HEK293T (cell line): ENCODE results near the gene TMC1.
A peak's percentile ranks its signal among the peaks of the same experiment; 100 is the strongest.

Source experiments
- CTCF ChIA-PET: fragments of 350-600 bp; formaldehyde crosslinking; extraction: SDS; loops from one replicate; lab custom pipeline; 2021; ENCODE audit warnings: antibody characterized with exemption, inconsistent platforms; lab: Yijun Ruan, JAX
- POLR2A ChIA-PET: fragments of 350-600 bp; formaldehyde crosslinking; extraction: SDS; loops from one replicate; lab custom pipeline; 2020; ENCODE audit warnings: antibody characterized with exemption, inconsistent platforms; lab: Yijun Ruan, JAX
- DNase-seq: peaks from one replicate; pipeline ENCODE4 v3.0.0; 2012; ENCODE audit warnings: mixed read lengths; ENCODE audit errors: extremely low spot score
- ARNT ChIP-seq: fragments of 450-650 bp; IDR thresholded peaks from 2 replicates; pipeline ENCODE4 v1.6.1; 2017; ENCODE audit warnings: mild to moderate bottlenecking
- BHLHE40 ChIP-seq: fragments of 450-650 bp; IDR thresholded peaks from 2 replicates; pipeline ENCODE4 v1.6.1; 2016; ENCODE audit warnings: mild to moderate bottlenecking, moderate library complexity, borderline replicate concordance
- CTBP1 ChIP-seq: fragments of 450-650 bp; IDR thresholded peaks from 2 replicates; pipeline ENCODE4 v1.6.1; 2016; ENCODE audit warnings: borderline replicate concordance
- ELF4 ChIP-seq: fragments of 450-650 bp; IDR thresholded peaks from 2 replicates; pipeline ENCODE4 v1.6.1; 2017; ENCODE audit warnings: antibody characterized with exemption
- FOXA1 ChIP-seq: fragments of 450-650 bp; IDR thresholded peaks from 2 replicates; pipeline ENCODE4 v1.6.1; 2016; ENCODE audit warnings: mild to moderate bottlenecking
- FOXK2 ChIP-seq: fragments of 450-650 bp; IDR thresholded peaks from 2 replicates; pipeline ENCODE4 v1.6.1; 2016; ENCODE audit warnings: mild to moderate bottlenecking
- FOXM1 ChIP-seq: fragments of 450-650 bp; IDR thresholded peaks from 2 replicates; pipeline ENCODE4 v1.6.1; 2017; ENCODE audit warnings: mild to moderate bottlenecking, borderline replicate concordance
- HDGF ChIP-seq: fragments of 450-650 bp; IDR thresholded peaks from 2 replicates; pipeline ENCODE4 v1.6.1; 2017; ENCODE audit warnings: antibody characterized with exemption, borderline replicate concordance
- L3MBTL2 ChIP-seq: fragments of 450-650 bp; conservative IDR thresholded peaks from 2 replicates; pipeline ENCODE4 v1.6.1; 2016; ENCODE audit warnings: mild to moderate bottlenecking
- LEF1 ChIP-seq: fragments of 450-650 bp; IDR thresholded peaks from 2 replicates; pipeline ENCODE4 v1.6.1; 2017; ENCODE audit warnings: mild to moderate bottlenecking, borderline replicate concordance
- NFRKB ChIP-seq: fragments of 450-650 bp; IDR thresholded peaks from 2 replicates; pipeline ENCODE4 v1.6.1; 2016; ENCODE audit warnings: mild to moderate bottlenecking, moderate library complexity
- PKNOX1 ChIP-seq: fragments of 450-650 bp; IDR thresholded peaks from 2 replicates; pipeline ENCODE4 v1.6.1; 2016
- SP1 ChIP-seq: fragments of 450-650 bp; IDR thresholded peaks from 2 replicates; pipeline ENCODE4 v1.6.1; 2017
- SUZ12 ChIP-seq: fragments of 450-650 bp; IDR thresholded peaks from 2 replicates; pipeline ENCODE4 v1.6.1; 2016; ENCODE audit warnings: mild to moderate bottlenecking
- TARDBP ChIP-seq: fragments of 450-650 bp; IDR thresholded peaks from 2 replicates; pipeline ENCODE4 v1.6.1; 2016
- ZNF384 ChIP-seq: fragments of 450-650 bp; IDR thresholded peaks from 2 replicates; pipeline ENCODE4 v1.6.1; 2016

Gene TMC1

DNA sequence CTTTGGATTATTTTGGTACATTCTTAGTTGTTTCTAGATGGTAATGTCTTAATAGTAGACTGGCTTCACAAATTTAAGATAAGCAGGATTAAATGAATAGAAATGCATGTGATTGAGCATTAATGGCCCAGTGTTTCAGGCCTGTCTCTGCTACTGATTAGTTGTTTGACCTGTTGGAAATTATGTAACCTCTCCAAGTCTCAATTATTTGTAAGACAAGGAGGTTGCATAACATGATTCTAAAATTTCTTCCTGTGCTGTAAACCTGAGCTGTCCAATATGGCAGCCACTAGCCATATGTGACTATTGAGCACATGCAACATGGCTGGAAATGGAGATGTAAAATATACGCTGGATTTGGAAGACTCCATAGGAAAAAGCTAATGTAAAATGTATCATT lies 333.9 kb downstream of the TMC1 start:
- no peak for DNase-seq
- POLR2A ChIA-PET: no interaction called here
- TF ChIP-seq L3MBTL2 (no peak), FOXK2 (no peak), PKNOX1 (no peak), NFRKB (no peak), TARDBP (no peak), SUZ12 (no peak), ZNF384 (no peak), SP1 (no peak), FOXA1 (no peak), HDGF (no peak), BHLHE40 (no peak), CTBP1 (no peak), ARNT (no peak), FOXM1 (no peak), ELF4 (no peak), LEF1 (no peak)
- CTCF ChIA-PET: interaction anchor here (0.6 kb wide), 1 partner anchor 33 kb away, joined by 6 read pairs; no protein-coding TSS in a partner anchor

GRCh38 chr9:72855890-72856523 lies 334.6 kb downstream of the TMC1 start:
- POLR2A ChIA-PET: interaction anchor here (0.7 kb wide), 1 partner anchor 181 kb away, joined by 3 read pairs; no protein-coding TSS in a partner anchor
- no peak for DNase-seq

GRCh38 chr9:72856972-72857623 lies 335.7 kb downstream of the TMC1 start:
- ChIA-PET POLR2A (interaction anchor here (0.7 kb wide), 1 partner anchor 180 kb away, joined by 3 read pairs; no protein-coding TSS in a partner anchor), CTCF (interaction anchor here (0.6 to 1.5 kb wide), 8 partner anchors 9 to 567 kb away, joined by 3 to 7 read pairs (median 4); no protein-coding TSS in a partner anchor)
- TF ChIP-seq ZNF384: no peak
- no peak for TF ChIP-seq SUZ12
- no peak for TF ChIP-seq FOXA1
- no peak for TF ChIP-seq BHLHE40
- no peak for TF ChIP-seq LEF1
- no peak for TF ChIP-seq NFRKB
- no peak for TF ChIP-seq HDGF
- no peak for TF ChIP-seq TARDBP
- no peak for TF ChIP-seq ARNT
- no peak for TF ChIP-seq ELF4
- TF ChIP-seq L3MBTL2: no peak
- no peak for TF ChIP-seq FOXM1
- TF ChIP-seq SP1: no peak
- no peak for TF ChIP-seq PKNOX1
- TF ChIP-seq CTBP1: no peak
- TF ChIP-seq FOXK2: no peak
- peak; percentile 48 for DNase-seq

More at GRCh38 chr9:72855890-72856523, 334.6 kb downstream of the TMC1 start:
- TF ChIP-seq LEF1 (no peak), FOXA1 (no peak), ELF4 (no peak), NFRKB (no peak), ARNT (no peak), HDGF (no peak), BHLHE40 (no peak), SUZ12 (no peak), SP1 (no peak), PKNOX1 (no peak)
- CTCF ChIA-PET: interaction anchor here (0.6 to 1.5 kb wide), 3 partner anchors 12 to 225 kb away, joined by 5 to 7 read pairs (median 6); no protein-coding TSS in a partner anchor

DNA sequence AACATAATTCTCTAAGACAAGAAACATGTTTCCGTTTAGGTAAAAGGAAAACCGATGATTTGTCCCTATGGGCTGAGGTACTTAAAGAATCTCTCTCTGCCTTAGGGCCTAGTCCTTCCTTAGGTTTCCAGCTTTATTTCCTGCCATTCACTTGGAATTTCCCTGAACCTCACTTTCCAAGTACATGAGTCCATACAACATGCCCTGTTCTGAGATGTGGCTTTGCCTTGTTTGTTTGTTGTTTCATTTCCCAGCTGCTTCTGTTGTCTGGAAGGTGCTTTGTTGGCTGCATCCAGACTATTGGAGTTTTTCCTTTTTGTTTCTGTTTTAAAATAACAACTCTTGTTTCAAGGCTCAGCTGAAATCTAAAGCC lies 336.2 kb downstream of the TMC1 start:
- POLR2A ChIA-PET: no interaction called here
- TF ChIP-seq SUZ12 (no peak), SP1 (no peak), ZNF384 (no peak), FOXK2 (no peak), NFRKB (no peak), FOXA1 (no peak), HDGF (no peak), BHLHE40 (no peak), LEF1 (no peak), ELF4 (no peak), PKNOX1 (no peak), TARDBP (no peak), L3MBTL2 (no peak), ARNT (no peak), FOXM1 (no peak), CTBP1 (no peak)
- CTCF ChIA-PET: interaction anchor here (0.6 to 1.5 kb wide), 10 partner anchors 9 to 567 kb away, joined by 3 to 7 read pairs (median 4); no protein-coding TSS in a partner anchor
- DNase-seq: no peak
